WI38 (cell line): ENCODE measurements around the gene PHLDA2.
A peak's percentile ranks its signal among the peaks of the same experiment; 100 is the strongest.

Experiments used
- H3K4me3 ChIP-seq: 2 replicates; pipeline ENCODE4 v1.5.1; 2011; ENCODE audit warnings: low read depth, mild to moderate bottlenecking, control low read depth, low read length
- TF ChIP-seq, protein P1 (sequence below): IDR thresholded peaks from 2 replicates; pipeline ENCODE4 v1.5.1; 2012; ENCODE audit warnings: low read depth, mild to moderate bottlenecking, control low read depth, low read length

The PHLDA2 gene

DNA sequence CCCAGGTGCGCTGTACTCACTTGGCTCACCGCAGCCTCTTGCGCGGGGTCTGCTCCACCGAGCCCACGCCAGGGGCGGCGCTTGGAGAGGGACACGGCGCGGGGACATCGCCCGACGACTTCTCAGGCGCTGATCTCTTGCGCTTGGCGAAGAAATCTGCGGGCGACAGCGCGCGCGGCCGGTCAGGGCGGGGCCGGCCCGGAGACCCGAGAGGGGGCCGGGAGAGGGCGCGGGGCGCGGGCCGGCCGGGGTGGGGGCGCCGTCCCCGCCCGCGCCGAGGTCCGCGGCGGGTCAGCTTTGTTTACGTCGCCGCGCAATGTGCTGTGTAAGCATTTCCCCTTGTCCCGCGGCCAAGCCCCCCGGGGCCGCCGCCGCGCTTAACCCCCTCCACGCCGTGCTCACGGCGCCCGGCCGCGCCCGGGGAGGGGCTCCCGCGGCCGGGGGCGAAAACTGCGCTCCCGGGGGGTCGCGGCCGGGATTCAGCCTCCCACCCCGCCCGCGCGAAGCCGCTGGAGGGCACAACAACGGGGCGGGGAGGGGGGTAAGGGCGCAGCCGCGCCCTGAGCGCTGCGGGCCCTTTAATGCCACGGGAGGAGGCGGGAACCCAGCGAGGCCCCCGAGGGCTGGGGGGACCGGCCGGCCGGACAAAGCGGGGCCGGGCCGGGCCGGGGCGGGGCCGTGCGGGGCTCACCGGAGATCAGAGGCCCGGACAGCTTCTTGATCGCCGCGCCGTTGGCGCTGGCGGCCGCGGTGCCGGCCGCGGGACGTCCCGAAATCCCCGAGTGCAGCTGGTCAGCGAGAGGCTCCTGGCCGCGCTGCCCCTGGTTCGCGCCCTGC, 45.0 kb downstream of the PHLDA2 start:
- peak overlapping the region; percentile 64 for H3K4me3 ChIP-seq
- TF ChIP-seq, protein P1, sequence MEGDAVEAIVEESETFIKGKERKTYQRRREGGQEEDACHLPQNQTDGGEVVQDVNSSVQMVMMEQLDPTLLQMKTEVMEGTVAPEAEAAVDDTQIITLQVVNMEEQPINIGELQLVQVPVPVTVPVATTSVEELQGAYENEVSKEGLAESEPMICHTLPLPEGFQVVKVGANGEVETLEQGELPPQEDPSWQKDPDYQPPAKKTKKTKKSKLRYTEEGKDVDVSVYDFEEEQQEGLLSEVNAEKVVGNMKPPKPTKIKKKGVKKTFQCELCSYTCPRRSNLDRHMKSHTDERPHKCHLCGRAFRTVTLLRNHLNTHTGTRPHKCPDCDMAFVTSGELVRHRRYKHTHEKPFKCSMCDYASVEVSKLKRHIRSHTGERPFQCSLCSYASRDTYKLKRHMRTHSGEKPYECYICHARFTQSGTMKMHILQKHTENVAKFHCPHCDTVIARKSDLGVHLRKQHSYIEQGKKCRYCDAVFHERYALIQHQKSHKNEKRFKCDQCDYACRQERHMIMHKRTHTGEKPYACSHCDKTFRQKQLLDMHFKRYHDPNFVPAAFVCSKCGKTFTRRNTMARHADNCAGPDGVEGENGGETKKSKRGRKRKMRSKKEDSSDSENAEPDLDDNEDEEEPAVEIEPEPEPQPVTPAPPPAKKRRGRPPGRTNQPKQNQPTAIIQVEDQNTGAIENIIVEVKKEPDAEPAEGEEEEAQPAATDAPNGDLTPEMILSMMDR, result no peak

DNA sequence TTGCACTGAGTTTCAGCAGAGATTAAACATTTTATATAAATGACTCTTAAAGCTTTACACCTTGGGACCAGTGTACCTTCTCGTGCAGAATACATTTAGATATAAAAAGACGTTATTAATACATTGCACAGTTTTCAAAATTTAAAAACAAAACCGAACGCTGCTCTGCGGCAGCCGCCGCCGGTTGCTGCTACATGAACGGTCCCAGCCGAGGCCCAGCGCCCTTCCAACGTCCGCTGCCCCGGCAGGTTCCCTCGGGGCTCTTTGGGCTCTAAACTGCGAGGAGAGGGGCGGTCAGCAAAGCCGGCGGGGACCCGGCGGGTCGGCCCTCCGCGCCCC, 45.6 kb downstream of the PHLDA2 start:
- peak overlapping the region; percentile 64 for H3K4me3 ChIP-seq
- TF ChIP-seq, protein P1, result no peak

DNA sequence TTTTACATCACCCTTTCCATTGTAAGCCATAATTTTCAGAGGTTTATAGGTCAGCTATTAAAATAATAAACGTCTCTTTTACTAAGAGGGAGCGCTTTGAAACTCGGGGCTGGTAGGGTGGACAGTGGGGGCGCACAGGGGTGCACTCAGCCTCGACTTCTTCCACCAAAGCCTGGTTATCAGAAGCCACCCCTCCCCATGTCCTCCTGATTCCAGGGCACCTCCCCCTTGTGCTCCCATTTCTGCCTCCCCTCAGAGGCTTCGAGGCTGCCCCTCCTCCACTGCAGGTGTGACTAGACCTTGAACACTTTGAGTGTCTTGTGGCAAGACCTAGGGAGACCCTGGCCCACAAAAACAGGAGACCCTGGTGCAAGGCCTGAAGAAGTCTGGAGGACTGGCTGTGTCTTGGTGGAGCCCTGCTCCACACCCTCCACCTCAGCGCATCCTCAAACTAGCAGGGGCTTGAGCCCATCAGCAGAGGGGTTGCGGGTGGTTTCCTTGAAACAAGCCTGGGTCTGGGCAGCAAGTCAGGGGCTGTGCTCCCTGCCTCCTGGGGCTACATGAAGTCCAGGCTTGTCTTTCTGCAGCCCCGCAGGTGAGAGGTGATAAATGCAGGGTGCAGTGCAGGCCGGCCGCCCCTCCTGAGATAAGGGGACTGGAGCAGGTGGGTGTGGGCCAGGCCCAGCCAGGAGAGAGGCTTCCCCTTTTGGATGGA, 46.7 kb downstream of the PHLDA2 start:
- TF ChIP-seq, protein P1, result no peak
- no peak overlapping the region for H3K4me3 ChIP-seq

DNA sequence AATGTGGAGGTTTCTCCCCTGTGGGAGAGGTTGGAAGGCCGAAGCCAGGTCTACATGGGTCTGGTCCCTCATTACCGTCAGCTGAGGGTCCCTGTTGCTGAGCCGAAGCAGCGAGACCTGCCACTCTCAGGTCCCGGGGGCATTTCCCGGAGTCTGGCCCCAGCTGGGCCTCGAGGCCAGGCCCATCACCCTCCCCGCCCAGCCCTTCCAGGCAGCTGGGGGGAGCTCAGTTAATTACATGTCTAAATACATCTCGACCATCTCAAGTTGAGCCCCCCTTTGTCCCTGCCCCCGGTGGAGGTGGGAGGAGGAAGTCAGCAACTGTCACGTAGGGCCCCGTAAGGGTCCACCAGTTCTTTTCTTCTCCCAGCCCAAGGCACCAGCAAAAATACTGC, 47.2 kb downstream of the PHLDA2 start:
- H3K4me3 ChIP-seq, result no peak overlapping the region
- TF ChIP-seq, protein P1, result no peak

DNA sequence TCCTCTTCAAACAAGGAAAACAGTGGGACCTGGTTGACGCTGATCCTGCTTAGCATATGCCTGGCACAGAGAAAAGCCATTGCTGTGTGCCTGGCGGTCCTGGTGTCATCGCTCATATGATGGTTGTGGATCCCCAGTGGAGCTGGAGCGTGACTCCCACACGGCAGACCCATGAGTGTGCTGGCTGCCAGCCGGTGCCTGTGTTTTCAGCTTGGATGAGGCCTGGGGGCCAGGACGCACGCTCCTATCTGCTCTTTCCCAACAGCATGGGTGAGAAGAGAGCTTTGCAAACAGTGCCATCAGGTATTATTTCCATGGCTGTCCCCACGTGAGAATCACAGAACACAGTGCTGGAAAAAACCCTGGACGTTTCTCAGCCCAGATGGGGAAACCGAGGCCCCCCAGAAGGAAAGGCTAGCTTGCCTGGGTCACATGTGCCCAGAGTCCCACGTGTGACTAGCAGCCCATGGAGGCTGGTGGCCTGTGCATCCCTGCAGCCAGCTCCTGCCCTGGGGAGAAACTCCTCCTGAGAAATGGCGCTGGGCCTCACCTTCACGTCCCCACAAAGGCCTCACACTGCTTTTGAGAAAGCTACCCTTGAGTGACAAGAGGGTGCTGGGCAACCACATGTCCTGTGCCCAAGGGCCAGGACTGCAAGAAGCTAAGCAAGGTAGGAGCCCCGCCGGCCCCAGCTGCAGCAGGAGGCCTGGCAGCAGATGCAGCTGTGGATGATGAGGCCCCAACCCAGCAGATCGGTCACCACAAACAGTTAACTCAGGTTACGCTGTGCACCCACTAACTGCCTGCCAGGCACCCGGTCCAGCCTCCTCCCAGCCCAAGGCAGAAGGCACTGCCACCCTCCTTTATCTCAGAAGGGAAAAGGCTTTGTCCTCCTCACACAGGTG, 47.9 kb downstream of the PHLDA2 start:
- TF ChIP-seq, protein P1, result no peak
- no peak overlapping the region for H3K4me3 ChIP-seq

DNA sequence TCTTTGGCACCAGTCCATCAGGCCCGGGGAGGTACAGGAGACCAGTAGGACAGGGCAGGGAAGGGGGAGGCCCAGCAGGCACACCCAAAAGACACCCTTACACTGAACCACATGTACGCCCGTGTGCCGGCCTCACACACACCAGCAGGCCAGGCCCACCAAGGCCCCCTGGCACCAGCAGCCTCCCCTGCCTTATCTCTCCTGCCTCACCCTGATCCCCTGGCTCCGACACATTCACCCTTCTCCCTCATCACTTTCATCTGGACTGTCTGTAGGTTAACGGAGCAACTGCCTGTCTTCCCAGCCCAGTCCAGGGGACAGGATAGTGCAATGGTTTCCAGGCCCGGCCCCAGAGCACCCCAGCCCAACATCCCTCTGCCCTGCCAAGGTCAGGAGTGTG, 48.6 kb downstream of the PHLDA2 start:
- TF ChIP-seq, protein P1, result no peak
- no peak overlapping the region for H3K4me3 ChIP-seq
